ENCODE measurements around the gene KRT32. TPM values are rescaled to one million over a fixed set of nuclear protein-coding genes. Genes with fewer than 3 reads are reported as not detected.

KRT32 gene
- 0.03 TPM in 1 of 3 replicates, not detected in the others for polyA plus RNA-seq
- not detected for polyA plus RNA-seq (2011; ENCODE audit: low read depth)
- polyA plus RNA-seq (2011; cell fraction: cytosol; rRNA removed): 0.04 TPM in 2 replicates
- not detected in 2 replicates for polyA plus RNA-seq (2011; cell fraction: nucleus; rRNA removed)
- not detected in 2 replicates for polyA plus RNA-seq (2012; ENCODE audit: low replicate concordance)
- polyA minus RNA-seq: not detected in 3 replicates
- polyA minus RNA-seq (2011; cell fraction: cytosol; rRNA and poly(A)+ RNA removed): not detected
- polyA minus RNA-seq (2011; cell fraction: nucleus; rRNA and poly(A)+ RNA removed): not detected in 2 replicates

- Histone ChIP-seq H4K20me1 (ENCODE audit: control insufficient read depth, extremely low read depth, insufficient read depth, low read length) (no peaks in the 10 kb centered on the region), H3K4me3 (ENCODE audit: control insufficient read depth in 2 of 3, extremely low read depth in 1 of 3, insufficient read depth in 2 of 3, low read depth in 1 of 3, low read length in 3 of 3) (no peak within 1 kb of the TSS), H3K4me1 (ENCODE audit: control insufficient read depth, extremely low read depth, insufficient read depth, low read length) (peaks cover 16% of the 10 kb centered on the region), H3K36me3 (ENCODE audit: control insufficient read depth in 2 of 2, extremely low read depth in 1 of 2, insufficient read depth in 2 of 2, low read length in 2 of 2) (no peaks in the 10 kb centered on the region), H3K79me2 (ENCODE audit: control insufficient read depth, insufficient read depth, low read length) (no peaks in the 10 kb centered on the region), H3K27me3 (ENCODE audit: control insufficient read depth, extremely low read depth, insufficient read depth, low read length) (no peaks in the 10 kb centered on the region), H3K4me2 (ENCODE audit: control insufficient read depth, extremely low read depth, insufficient read depth, low read depth, low read length) (no peak within 1 kb of the TSS), H2AFZ (ENCODE audit: control insufficient read depth, low read length) (no peak within 1 kb of the TSS), H3K9me1 (ENCODE audit: control insufficient read depth, extremely low read depth, insufficient read depth, low read length) (no peaks in the 10 kb centered on the region), H3K9me3 (ENCODE audit: control insufficient read depth, low read depth, low read length) (peaks cover 3% of the 10 kb centered on the region), H3K9ac (ENCODE audit: control insufficient read depth, extremely low read depth, insufficient read depth, low read length) (no peak within 1 kb of the TSS), H3K27ac (ENCODE audit: control insufficient read depth, insufficient read depth, low read length) (no peak within 1 kb of the TSS)
- DNase-seq (ENCODE audit: low read depth, low spot score): no peak
- dilution Hi-C loops (cut with MboI; ENCODE audit: extremely low pct_ligation_motif_present, low sequenced_read_pairs): no loop called here
- FAIRE-seq: no peak
- no peak for TF ChIP-seq EZH2 (IDR thresholded peaks at IDR 0.05; ENCODE audit: low read length)
- TF ChIP-seq CTCF (optimal IDR thresholded peaks at IDR 0.05 in 1 of 3, IDR thresholded peaks at IDR 0.05 in 1 of 3, conservative IDR thresholded peaks at IDR 0.05 in 1 of 3; ENCODE audit: extremely low read depth in 1 of 3, insufficient read depth in 2 of 3, low read length in 3 of 3): no peak
These were observed at the start of gene KRT32 for GRCh38 chr17:41466988-41467387. KRT32 (minus strand) TSS chr17:41467386; CDS start chr17:41467325, 61 bp downstream.

- Histone ChIP-seq H4K20me1 (ENCODE audit: control insufficient read depth, extremely low read depth, insufficient read depth, low read length) (no peaks in the 10 kb centered on the region), H3K36me3 (ENCODE audit: control insufficient read depth in 2 of 2, extremely low read depth in 1 of 2, insufficient read depth in 2 of 2, low read length in 2 of 2) (peaks cover 0 to 13% of the 10 kb centered on the region in 2 experiments), H2AFZ (ENCODE audit: control insufficient read depth, low read length) (no peak overlapping the region), H3K9me1 (ENCODE audit: control insufficient read depth, extremely low read depth, insufficient read depth, low read length) (peaks cover 2% of the 10 kb centered on the region), H3K9me3 (ENCODE audit: control insufficient read depth, low read depth, low read length) (no peaks in the 10 kb centered on the region), H3K27me3 (ENCODE audit: control insufficient read depth, extremely low read depth, insufficient read depth, low read length) (peaks cover 4% of the 10 kb centered on the region), H3K4me3 (ENCODE audit: control insufficient read depth in 2 of 3, extremely low read depth in 1 of 3, insufficient read depth in 2 of 3, low read depth in 1 of 3, low read length in 3 of 3) (peak overlapping the region; percentile 25 to 58 (median 33)), H3K27ac (ENCODE audit: control insufficient read depth, insufficient read depth, low read length) (no peak overlapping the region), H3K9ac (ENCODE audit: control insufficient read depth, extremely low read depth, insufficient read depth, low read length) (no peak overlapping the region), H3K4me1 (ENCODE audit: control insufficient read depth, extremely low read depth, insufficient read depth, low read length) (peaks cover 77% of the 10 kb centered on the region), H3K4me2 (ENCODE audit: control insufficient read depth, extremely low read depth, insufficient read depth, low read depth, low read length) (peak overlapping the region; percentile 78), H3K79me2 (ENCODE audit: control insufficient read depth, insufficient read depth, low read length) (no peaks in the 10 kb centered on the region)
- TF ChIP-seq EZH2 (IDR thresholded peaks at IDR 0.05; ENCODE audit: low read length) (no peak), CTCF (optimal IDR thresholded peaks at IDR 0.05 in 1 of 3, IDR thresholded peaks at IDR 0.05 in 1 of 3, conservative IDR thresholded peaks at IDR 0.05 in 1 of 3; ENCODE audit: extremely low read depth in 1 of 3, insufficient read depth in 2 of 3, low read length in 3 of 3) (no peak)
- no peak for FAIRE-seq
- dilution Hi-C loops (cut with MboI; ENCODE audit: extremely low pct_ligation_motif_present, low sequenced_read_pairs): no loop called here
- DNase-seq (ENCODE audit: low read depth, low spot score): no peak
These were observed 49.7 kb upstream of the KRT32 start for GRCh38 chr17:41516830-41517283.

All from keratinocyte (primary cell).